Measurements from ENCODE around the gene HOXB2.

The HOXB2 gene

GRCh38 chr17:48565022-48565554, 20.2 kb upstream of the HOXB2 start:
- peaks cover 15% of the 10 kb centered on the region for H3K27me3 Mint-ChIP-seq
- no peak for ATAC-seq (ENCODE audit: low read depth)
- no peak overlapping the region for H3K4me3 Mint-ChIP-seq
- H3K9me3 Mint-ChIP-seq = no peaks in the 10 kb centered on the region
- H3K4me1 Mint-ChIP-seq = peaks cover 3% of the 10 kb centered on the region
- no peak for DNase-seq (ENCODE audit: low spot score in 2 of 2)
- no peaks in the 10 kb centered on the region for H3K36me3 Mint-ChIP-seq
- H3K27ac Mint-ChIP-seq = no peak overlapping the region

DNA sequence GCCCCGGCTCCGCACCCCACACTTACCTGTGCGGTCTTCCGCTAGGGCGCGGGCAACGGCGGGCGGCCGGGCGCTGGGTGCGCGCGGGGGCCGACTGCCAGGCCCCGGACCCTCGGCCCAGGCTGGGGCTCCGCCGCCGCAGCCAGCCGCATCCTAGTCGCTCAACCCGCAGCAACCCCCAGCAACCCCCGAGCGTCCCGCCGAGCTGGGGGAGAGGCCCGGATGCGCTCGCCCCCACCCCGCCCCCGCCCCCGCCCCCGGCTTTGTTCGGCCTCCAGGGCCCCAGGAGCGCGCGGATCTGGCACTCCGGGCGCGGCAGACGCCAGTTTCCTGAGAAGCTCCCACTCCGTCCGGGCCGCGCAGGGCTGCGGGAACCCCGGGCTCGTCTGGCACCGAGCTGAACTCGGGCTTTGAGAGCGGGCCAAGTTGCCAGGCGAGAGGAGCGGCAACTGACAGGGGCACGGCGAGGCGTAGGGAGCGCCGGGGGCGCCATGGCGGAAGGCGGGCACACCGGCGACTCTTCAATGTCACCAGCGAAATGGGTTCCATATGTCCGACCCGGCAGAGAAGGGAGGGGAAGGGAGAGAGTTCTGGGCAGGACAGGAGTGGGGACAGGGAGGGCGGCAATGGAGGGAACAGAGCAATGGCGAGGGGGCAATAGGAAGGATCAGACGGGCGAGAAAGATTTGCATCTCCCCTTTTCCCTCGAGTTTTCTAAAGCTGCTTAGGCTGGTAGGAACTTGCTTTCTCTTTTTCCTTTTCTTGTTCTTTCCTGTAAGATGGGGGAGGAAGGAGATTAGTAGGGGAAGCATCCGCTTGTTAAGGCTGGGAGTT, 19.5 kb upstream of the HOXB2 start:
- no peak for DNase-seq (ENCODE audit: low spot score in 2 of 2)
- Mint-ChIP-seq H3K36me3 (no peaks in the 10 kb centered on the region), H3K4me3 (peak overlapping the region; percentile 28), H3K4me1 (peaks cover 3% of the 10 kb centered on the region), H3K27me3 (peaks cover 16% of the 10 kb centered on the region), H3K27ac (no peak overlapping the region), H3K9me3 (no peaks in the 10 kb centered on the region)
- no peak for ATAC-seq (ENCODE audit: low read depth)

DNA sequence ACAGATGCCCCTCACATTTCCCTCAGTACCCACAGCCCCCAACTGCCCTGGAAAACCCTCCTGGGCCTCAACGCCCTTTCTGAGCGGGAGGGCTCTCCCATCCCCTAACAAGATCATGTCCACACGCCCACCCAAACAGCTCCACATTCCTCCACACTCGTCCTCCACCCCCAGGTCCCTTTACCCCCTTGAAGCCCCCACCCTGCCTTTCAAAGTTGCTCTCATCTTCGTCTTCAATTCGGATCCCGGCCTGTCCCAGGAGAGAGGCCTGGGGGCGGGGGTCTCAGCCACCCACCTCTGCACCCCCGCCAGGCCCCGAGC, 18.9 kb upstream of the HOXB2 start:
- H3K36me3 Mint-ChIP-seq = no peaks in the 10 kb centered on the region
- peaks cover 3% of the 10 kb centered on the region for H3K4me1 Mint-ChIP-seq
- DNase-seq (ENCODE audit: low spot score in 2 of 2) (no peak), ATAC-seq (ENCODE audit: low read depth) (no peak)
- H3K4me3 Mint-ChIP-seq = no peak overlapping the region
- H3K9me3 Mint-ChIP-seq = no peaks in the 10 kb centered on the region
- peaks cover 15% of the 10 kb centered on the region for H3K27me3 Mint-ChIP-seq
- no peak overlapping the region for H3K27ac Mint-ChIP-seq

- ATAC-seq (ENCODE audit: low read depth) (no peak), DNase-seq (ENCODE audit: low spot score in 2 of 2) (no peak)
- no peak overlapping the region for H3K27ac Mint-ChIP-seq
- peaks cover 17% of the 10 kb centered on the region for H3K27me3 Mint-ChIP-seq
- no peak overlapping the region for H3K4me3 Mint-ChIP-seq
- H3K9me3 Mint-ChIP-seq = no peaks in the 10 kb centered on the region
- no peaks in the 10 kb centered on the region for H3K36me3 Mint-ChIP-seq
- peaks cover under 1% of the 10 kb centered on the region for H3K4me1 Mint-ChIP-seq
Measured at GRCh38 chr17:48563385-48563838, 18.5 kb upstream of the HOXB2 start.

DNA sequence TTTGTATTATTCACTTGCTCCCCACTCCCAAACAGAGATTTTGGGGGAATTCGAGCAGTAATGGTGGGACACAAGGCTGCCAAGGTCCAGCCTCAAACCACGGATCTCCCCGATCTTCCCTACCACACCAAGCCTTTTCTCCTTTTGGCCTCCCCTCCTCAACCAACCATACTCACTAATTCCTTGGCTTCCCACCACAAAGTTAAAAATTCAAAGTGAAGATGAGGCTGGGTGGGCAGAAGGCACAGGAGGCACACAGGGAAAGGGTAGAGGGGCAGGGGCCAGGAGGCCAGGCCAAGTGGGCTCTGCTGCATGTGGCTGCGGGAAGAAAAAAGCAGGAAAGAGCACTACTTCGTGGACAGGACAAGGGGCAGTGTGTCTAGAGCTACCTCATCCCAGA, 18.0 kb upstream of the HOXB2 start:
- H3K27ac Mint-ChIP-seq = no peak overlapping the region
- DNase-seq (ENCODE audit: low spot score in 2 of 2) (no peak), ATAC-seq (ENCODE audit: low read depth) (no peak)
- no peak overlapping the region for H3K4me3 Mint-ChIP-seq
- no peaks in the 10 kb centered on the region for H3K4me1 Mint-ChIP-seq
- H3K27me3 Mint-ChIP-seq = peaks cover 17% of the 10 kb centered on the region
- H3K9me3 Mint-ChIP-seq = no peaks in the 10 kb centered on the region
- H3K36me3 Mint-ChIP-seq = no peaks in the 10 kb centered on the region

GRCh38 chr17:48561884-48562810, 17.2 kb upstream of the HOXB2 start:
- Mint-ChIP-seq H3K36me3 (no peaks in the 10 kb centered on the region), H3K27ac (no peak overlapping the region), H3K4me3 (no peak overlapping the region)

DNA sequence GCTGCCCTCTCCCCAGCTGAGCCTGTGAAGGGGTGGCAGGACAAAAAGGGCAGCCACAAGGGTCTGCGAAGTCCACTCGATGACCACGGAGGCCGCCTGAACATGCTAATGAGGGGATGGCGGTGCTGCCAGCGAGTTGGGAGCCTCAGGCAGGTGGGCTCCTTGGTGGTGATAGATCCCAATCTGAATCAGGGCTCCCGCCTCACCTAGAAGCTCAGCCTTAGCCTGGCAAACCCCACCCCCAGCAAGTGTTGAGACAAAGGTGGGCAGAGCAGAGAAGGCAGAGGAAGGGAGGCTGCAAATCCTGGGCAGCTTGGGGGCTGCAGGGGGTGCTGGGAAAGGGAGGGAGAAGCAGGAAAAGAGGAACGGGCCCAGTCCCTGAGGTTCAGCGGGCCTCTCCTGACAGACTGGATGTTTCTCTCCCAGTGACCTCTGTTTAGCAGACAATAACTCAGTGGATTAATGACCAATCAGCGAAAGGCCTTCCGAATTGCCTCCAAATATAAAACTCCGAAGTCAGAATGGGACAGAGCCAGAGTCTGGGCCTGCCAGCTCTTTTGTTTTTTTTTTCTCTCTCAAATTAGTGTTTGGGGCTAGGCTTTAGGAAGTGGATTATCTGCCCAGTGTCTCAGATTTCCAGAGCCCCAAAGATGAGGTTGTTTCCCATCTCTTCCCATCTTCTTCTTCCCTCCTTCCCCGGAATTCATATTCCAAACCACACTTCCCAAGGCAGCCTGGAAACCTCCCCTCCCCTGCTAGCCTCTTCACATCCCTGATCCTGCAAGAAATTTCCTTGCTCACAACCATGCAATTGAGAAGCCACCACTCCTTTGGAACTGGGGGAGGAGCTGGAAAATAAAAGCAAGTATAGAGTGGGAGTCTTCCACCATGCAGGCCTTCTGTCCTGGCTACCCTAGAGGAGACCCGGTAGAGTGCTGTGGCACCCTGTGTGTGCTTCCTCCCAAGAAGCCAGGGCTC, 15.2 kb upstream of the HOXB2 start:
- no peak overlapping the region for H3K27ac Mint-ChIP-seq

More at GRCh38 chr17:48561884-48562810, 17.2 kb upstream of the HOXB2 start:
- ATAC-seq (ENCODE audit: low read depth) = no peak
- DNase-seq (ENCODE audit: low spot score in 2 of 2) = no peak
- H3K4me1 Mint-ChIP-seq = no peaks in the 10 kb centered on the region
- no peaks in the 10 kb centered on the region for H3K9me3 Mint-ChIP-seq
- peaks cover 17% of the 10 kb centered on the region for H3K27me3 Mint-ChIP-seq

DNA sequence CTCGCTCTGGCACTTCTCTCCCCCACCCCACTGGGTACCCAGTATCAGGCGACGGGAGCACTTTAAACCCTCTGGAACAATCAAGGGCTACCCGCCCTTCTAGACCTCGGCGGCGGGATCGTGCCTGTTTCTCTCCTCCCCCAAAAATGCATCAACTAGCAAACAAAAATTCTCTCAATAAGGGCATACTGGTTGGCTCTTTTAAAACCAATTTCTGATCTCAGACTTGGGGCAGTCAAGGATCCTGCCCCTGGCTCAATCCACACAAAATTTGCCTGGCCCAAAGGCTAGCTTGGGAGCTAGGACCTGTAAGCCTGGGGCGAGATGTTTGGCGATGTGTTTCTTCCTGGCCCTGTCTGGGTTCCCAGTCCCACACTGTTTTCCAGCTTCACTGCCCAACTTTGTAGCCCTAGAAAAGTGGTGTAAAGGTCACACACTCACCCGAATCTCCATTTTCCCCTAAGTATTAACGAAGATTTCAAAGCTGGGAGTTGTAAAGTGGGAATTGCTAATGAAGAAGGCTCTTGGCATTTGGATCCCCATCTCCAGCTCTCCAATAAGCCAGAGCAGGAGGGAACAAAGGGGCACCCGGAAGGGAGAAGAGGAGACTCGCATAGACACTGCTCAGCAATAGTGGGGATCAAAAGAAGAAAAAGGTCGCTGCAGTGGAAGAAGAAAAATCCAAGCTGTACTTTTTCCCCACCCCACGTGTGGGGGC, 14.4 kb upstream of the HOXB2 start:
- Mint-ChIP-seq H3K4me3 (no peak overlapping the region), H3K9me3 (no peaks in the 10 kb centered on the region), H3K27me3 (peaks cover 25% of the 10 kb centered on the region), H3K4me1 (peaks cover 2% of the 10 kb centered on the region), H3K27ac (no peak overlapping the region), H3K36me3 (peaks cover 2% of the 10 kb centered on the region)
- DNase-seq (ENCODE audit: low spot score in 2 of 2) (no peak), ATAC-seq (ENCODE audit: low read depth) (no peak)

More for the DNA sequence above, 15.2 kb upstream of the HOXB2 start:
- H3K4me1 Mint-ChIP-seq = peaks cover 2% of the 10 kb centered on the region
- H3K9me3 Mint-ChIP-seq = no peaks in the 10 kb centered on the region
- H3K27me3 Mint-ChIP-seq = peaks cover 22% of the 10 kb centered on the region
- H3K36me3 Mint-ChIP-seq = peaks cover 2% of the 10 kb centered on the region
- no peak overlapping the region for H3K4me3 Mint-ChIP-seq
- DNase-seq (ENCODE audit: low spot score in 2 of 2) (no peak), ATAC-seq (ENCODE audit: low read depth) (no peak)

DNA sequence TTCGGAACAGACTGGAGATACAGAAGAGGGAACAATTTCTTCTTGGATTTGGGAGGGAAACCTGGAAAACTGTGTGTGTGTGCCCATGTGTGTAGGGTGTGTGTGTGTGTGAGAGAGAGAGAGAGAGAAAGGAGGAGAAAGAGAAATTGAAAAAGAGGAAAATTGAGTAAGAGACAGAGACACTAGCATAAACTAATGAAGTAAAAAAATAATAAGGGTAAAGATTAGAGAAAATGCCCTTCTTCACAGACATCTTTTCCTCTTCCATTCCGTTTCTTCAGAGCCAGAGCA, 13.9 kb upstream of the HOXB2 start:
- Mint-ChIP-seq H3K36me3 (peaks cover 2% of the 10 kb centered on the region), H3K4me1 (peaks cover 2% of the 10 kb centered on the region), H3K27me3 (peaks cover 24% of the 10 kb centered on the region), H3K27ac (no peak overlapping the region), H3K9me3 (no peaks in the 10 kb centered on the region), H3K4me3 (no peak overlapping the region)
- ATAC-seq (ENCODE audit: low read depth) (no peak), DNase-seq (ENCODE audit: low spot score in 2 of 2) (no peak)

GRCh38 chr17:48558057-48558830, 13.3 kb upstream of the HOXB2 start:
- DNase-seq (ENCODE audit: low spot score in 2 of 2) = no peak
- peaks cover 23% of the 10 kb centered on the region for H3K27me3 Mint-ChIP-seq

DNA sequence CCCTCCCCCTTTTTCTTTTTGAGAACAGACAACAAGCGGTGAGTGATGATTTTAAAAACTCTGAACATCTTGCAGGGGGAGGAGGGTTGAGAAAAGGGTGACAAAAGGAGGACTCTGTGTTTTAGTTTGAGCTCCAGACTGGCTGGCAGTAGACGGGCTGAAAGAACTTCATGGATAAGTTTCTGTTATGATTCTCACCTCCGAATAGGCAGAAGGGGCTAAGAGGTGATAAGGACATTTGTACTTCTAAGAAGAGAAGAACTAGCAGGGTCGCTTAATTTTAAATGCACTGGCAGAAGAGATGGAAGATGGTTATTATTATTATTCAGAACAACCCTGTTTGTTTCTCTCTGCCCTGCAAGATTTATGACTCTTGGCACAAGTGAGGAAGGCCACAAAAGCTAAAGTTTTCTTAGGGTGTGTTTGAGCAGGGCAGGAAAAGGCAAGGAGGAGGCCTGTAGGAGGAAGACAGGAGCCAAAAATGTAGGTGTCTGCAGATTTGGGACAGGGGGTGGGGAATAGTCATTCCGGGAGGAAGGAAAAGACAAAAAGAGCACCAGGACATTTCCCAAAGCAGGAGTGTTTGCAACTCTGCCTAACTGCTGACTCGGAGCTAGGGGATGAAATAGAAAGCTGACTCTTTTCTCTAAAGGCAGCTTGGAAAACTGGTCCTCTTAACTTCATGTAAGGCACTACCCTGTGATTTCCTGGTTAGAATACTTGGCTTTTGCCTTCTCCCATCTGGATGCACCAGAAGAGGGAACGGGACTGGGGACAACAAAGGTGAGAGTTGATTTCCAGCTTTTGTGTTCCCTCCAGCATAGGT, 11.9 kb upstream of the HOXB2 start:
- Mint-ChIP-seq H3K4me3 (no peak overlapping the region), H3K36me3 (peaks cover 3% of the 10 kb centered on the region), H3K27ac (no peak overlapping the region), H3K9me3 (no peaks in the 10 kb centered on the region), H3K27me3 (peaks cover 21% of the 10 kb centered on the region), H3K4me1 (peaks cover 2% of the 10 kb centered on the region)
- ATAC-seq (ENCODE audit: low read depth) = no peak
- no peak for DNase-seq (ENCODE audit: low spot score in 2 of 2)

More at GRCh38 chr17:48558057-48558830, 13.3 kb upstream of the HOXB2 start:
- H3K36me3 Mint-ChIP-seq = peaks cover 3% of the 10 kb centered on the region
- peaks cover 2% of the 10 kb centered on the region for H3K4me1 Mint-ChIP-seq
- no peak overlapping the region for H3K27ac Mint-ChIP-seq
- no peak for ATAC-seq (ENCODE audit: low read depth)
- no peak overlapping the region for H3K4me3 Mint-ChIP-seq
- no peaks in the 10 kb centered on the region for H3K9me3 Mint-ChIP-seq

- H3K27ac Mint-ChIP-seq = no peak overlapping the region
- H3K36me3 Mint-ChIP-seq = peaks cover 3% of the 10 kb centered on the region
- H3K4me1 Mint-ChIP-seq = peaks cover 2% of the 10 kb centered on the region
- no peaks in the 10 kb centered on the region for H3K9me3 Mint-ChIP-seq
- DNase-seq (ENCODE audit: low spot score in 2 of 2) (no peak), ATAC-seq (ENCODE audit: low read depth) (no peak)
- H3K4me3 Mint-ChIP-seq = no peak overlapping the region
- peaks cover 18% of the 10 kb centered on the region for H3K27me3 Mint-ChIP-seq
Measured at GRCh38 chr17:48556229-48556575, 11.3 kb upstream of the HOXB2 start.
